Pancreas (tissue), 10 donors: ENCODE measurements around the gene PPP3CB. TPM values are rescaled to one million over a fixed set of nuclear protein-coding genes. Genes with fewer than 3 reads are reported as not detected.

Source experiments
- ATAC-seq, 4 donors: fragments of 200-7000 bp; cut with Tn5 transposase; one replicate each; pipeline versions ENCODE4 v1.8.0 to v1.9.1; 2020; ENCODE audit warnings: mild to moderate bottlenecking in 4 of 4, moderate library complexity in 4 of 4
- DNase-seq, 6 donors: peaks; one replicate each; pipeline ENCODE4 v3.0.0-alpha.2; 2020
- FAIRE-seq: peaks from 2 replicates; lab custom pipeline; 2012; peaks lifted over from hg19 to GRCh38; lab: Jason Lieb, UNC
- H3K27ac ChIP-seq, 4 donors: fragments of 200-600 bp; sonication (generic); 1 replicate in 3 of 4; 2 replicates in 1 of 4; pipeline versions ENCODE4 v1.5.0 to v1.8.0; 2020
- H3K27me3 ChIP-seq, 4 donors: fragments of 200-600 bp; one replicate each; pipeline ENCODE4 v1.8.0; 2021
- H3K36me3 ChIP-seq, 3 donors: fragments of 200-600 bp; sonication (generic) in 1 of 3; one replicate each; pipeline versions ENCODE4 v1.5.0 to v1.8.0; 2020 to 2021
- H3K4me1 ChIP-seq, 3 donors: fragments of 200-600 bp; one replicate each; pipeline ENCODE4 v1.8.0; 2021
- H3K4me3 ChIP-seq, 4 donors: fragments of 200-600 bp; sonication (generic) in 2 of 4; one replicate each; pipeline versions ENCODE4 v1.5.0 to v1.8.0; 2020 to 2021
- H3K9me3 ChIP-seq, 4 donors: fragments of 200-600 bp; one replicate each; pipeline ENCODE4 v1.8.0; 2021
- CTCF ChIP-seq, 4 donors: fragments of 200-600 bp; sonication (generic) in 3 of 4; IDR thresholded peaks; one replicate each; pipeline versions ENCODE4 v1.5.0 to v1.8.0; 2021; ENCODE audit warnings: antibody characterized with exemption in 4 of 4
- WGBS, 2 donors: extraction: QIAGEN DNeasy Blood & Tissue Kit; methylation state at CpG; one replicate each; pipeline ENCODE4 v1.1.7; 2013; 5-methylcytosine and 5-hydroxymethylcytosine counted together
- intact Hi-C, 3 donors: fragments of 100-400 bp; cut with DNase I; formaldehyde crosslinking; loops; one replicate each; pipeline versions ENCODE4 v1.11.1 to v1.14.2; 2022
- polyA plus RNA-seq, 2 donors: library from polyadenylated mRNA; stranded (reverse); fragments of 200-250 nt; gene quantifications; one replicate each; pipeline ENCODE4 v1.2.3, GENCODE V29; 2013
- total RNA-seq, 6 donors: library from RNA; stranded (reverse); fragmentation: NEBNext Ultra II Directional in 4 of 6; extraction: Animal tissue kit (Norgen Biotek cat#: 25700) in 4 of 6; gene quantifications; one replicate each; pipeline versions ENCODE4 v1.2.1 to v1.2.4, GENCODE V29; 2021 to 2023
- donor health status: healthy with polysubstance abuse.
- donor health status: DM: no; HTN: no; CAD: no; lungs with moderate emphysema.
- donor health status: DM: no; HTN: no; CAD: no.
- donor health status: control.
- donor health status: control.
- donor health status: Bipolar disorder and iron deficiency.
- donor health status: DM: yes; HTN: yes; CAD: no.
- donor health status: DM: no; HTN: no; CAD: no.
- donor health status: DM: no; HTN: no; CAD: no.
- donor health status: DM: yes; HTN: yes; CAD: no.

PPP3CB gene
- total and polyA plus RNA-seq, 8 donors: 13.6 to 29.9 (median 18.5) TPM

GRCh38 chr10:73446926-73447325 is 48.9 kb downstream of the PPP3CB start:
- FAIRE-seq (no peak), ATAC-seq (no peak), DNase-seq (no peak)
- no peak overlapping the region for H3K4me3 ChIP-seq
- H3K4me1 ChIP-seq: no peaks in the 10 kb centered on the region
- TF ChIP-seq CTCF (IDR thresholded peaks at IDR 0.05): no peak
- intact Hi-C loops: no loop called here
- no peak overlapping the region for H3K27ac ChIP-seq
- peaks cover 0 to 16% (median 0%) of the 10 kb centered on the region in 3 donors for H3K36me3 ChIP-seq
- no peaks in the 10 kb centered on the region for H3K27me3 ChIP-seq
- H3K9me3 ChIP-seq: no peaks in the 10 kb centered on the region

- H3K27ac ChIP-seq: no peak overlapping the region
- TF ChIP-seq CTCF (IDR thresholded peaks at IDR 0.05): no peak
- intact Hi-C loops: no loop called here
- FAIRE-seq (no peak), DNase-seq (no peak), ATAC-seq (no peak)
- no peaks in the 10 kb centered on the region for H3K27me3 ChIP-seq
- no peak overlapping the region for H3K4me3 ChIP-seq
- no peaks in the 10 kb centered on the region for H3K4me1 ChIP-seq
- H3K9me3 ChIP-seq: no peaks in the 10 kb centered on the region
- peaks cover 0 to 16% (median 0%) of the 10 kb centered on the region in 3 donors for H3K36me3 ChIP-seq
- whole genome bisulfite sequencing, 2 donors: 95 to 97% methylated on average over 1 of the region's 1 CpG
Measured at GRCh38 chr10:73444457-73444856, 51.4 kb downstream of the PPP3CB start.

- H3K4me1 ChIP-seq: no peaks in the 10 kb centered on the region
- DNase-seq: no peak
- no peak for ATAC-seq
- WGBS, 2 donors: 94 to 95% methylated on average over 1 of the region's 1 CpG
- no peak overlapping the region for H3K27ac ChIP-seq
- H3K4me3 ChIP-seq: no peak overlapping the region
- no peaks in the 10 kb centered on the region for H3K9me3 ChIP-seq
- H3K36me3 ChIP-seq: peaks cover 0 to 11% (median 5%) of the 10 kb centered on the region in 3 donors
- intact Hi-C loops: no loop called here
- TF ChIP-seq CTCF (IDR thresholded peaks at IDR 0.05): no peak
- no peak for FAIRE-seq
- H3K27me3 ChIP-seq: no peaks in the 10 kb centered on the region
Measured at GRCh38 chr10:73439605-73440312, 56.1 kb downstream of the PPP3CB start.

- H3K36me3 ChIP-seq: peaks cover 0 to 5% (median 5%) of the 10 kb centered on the region in 3 donors
- H3K27me3 ChIP-seq: no peaks in the 10 kb centered on the region
- no peak for FAIRE-seq
- H3K4me3 ChIP-seq: no peak overlapping the region
- no peaks in the 10 kb centered on the region for H3K9me3 ChIP-seq
- no peaks in the 10 kb centered on the region for H3K4me1 ChIP-seq
- no peak overlapping the region for H3K27ac ChIP-seq
- no peak for TF ChIP-seq CTCF (IDR thresholded peaks at IDR 0.05)
- WGBS, 2 donors: 81 to 93% methylated on average over 1 of the region's 1 CpG
- no peak for ATAC-seq
- intact Hi-C loops: no loop called here
- no peak for DNase-seq
Measured at GRCh38 chr10:73439055-73439454, 56.8 kb downstream of the PPP3CB start.

- intact Hi-C loops: no loop called here
- no peaks in the 10 kb centered on the region for H3K9me3 ChIP-seq
- TF ChIP-seq CTCF (IDR thresholded peaks at IDR 0.05): no peak
- no peak within 1 kb of the TSS for H3K4me3 ChIP-seq
- H3K4me1 ChIP-seq: no peaks in the 10 kb centered on the region
- FAIRE-seq (no peak), ATAC-seq (no peak), DNase-seq (no peak)
- peaks cover 0 to 5% (median 0%) of the 10 kb centered on the region in 3 donors for H3K36me3 ChIP-seq
- H3K27me3 ChIP-seq: no peaks in the 10 kb centered on the region
- no peak within 1 kb of the TSS for H3K27ac ChIP-seq
Measured at GRCh38 chr10:73433538-73433867, 62.3 kb downstream of the PPP3CB start, which contains the start of gene MSS51. MSS51 (minus strand) TSS chr10:73433561; CDS start chr10:73428284, 5,277 bp downstream.
